Measurements from ENCODE around the gene DOCK3.

Gene DOCK3

GRCh38 chr3:50674349-50675178 lies at the start of gene DOCK3:
Gene DOCK3, plus strand, starts transcription at chr3:50674927. Its CDS starts 337 bp downstream, at chr3:50675264.
- Histone ChIP-seq H3K27ac (no peak within 1 kb of the TSS), H3K9me3 (no peaks in the 10 kb centered on the region), H3K4me1 (peaks cover 0 to 14% (median 9%) of the 10 kb centered on the region in 4 donors), H3K4me3 (peak within 1 kb of the TSS; percentile 53 to 62), H3K36me3 (no peaks in the 10 kb centered on the region), H3K27me3 (peaks cover 0 to 31% of the 10 kb centered on the region in 2 donors)
- TF ChIP-seq CTCF (IDR thresholded peaks at IDR 0.05) = no peak
- peak; percentile 42 to 74 for DNase-seq
- intact Hi-C loops (cut with DNase I; ENCODE audit: low total_unique reads) = loop anchor here (10.0 kb wide), 1 partner anchor 700 kb away; no protein-coding TSS in a partner anchor

GRCh38 chr3:50625231-50626182 lies 49.2 kb upstream of the DOCK3 start:
- intact Hi-C loops (cut with DNase I; ENCODE audit: low total_unique reads) = no loop called here
- Histone ChIP-seq H3K4me3 (no peak overlapping the region), H3K27ac (no peak overlapping the region), H3K9me3 (no peaks in the 10 kb centered on the region), H3K27me3 (no peaks in the 10 kb centered on the region), H3K4me1 (peaks cover 0 to 24% (median 4%) of the 10 kb centered on the region in 4 donors), H3K36me3 (peaks cover 0 to 7% (median 0%) of the 10 kb centered on the region in 3 donors)
- DNase-seq = no peak
- TF ChIP-seq CTCF (IDR thresholded peaks at IDR 0.05) = no peak

- Histone ChIP-seq H3K9me3 (no peaks in the 10 kb centered on the region), H3K27ac (no peak overlapping the region), H3K4me1 (peaks cover 0 to 24% (median 5%) of the 10 kb centered on the region in 4 donors), H3K27me3 (no peaks in the 10 kb centered on the region), H3K36me3 (peaks cover 0 to 7% (median 0%) of the 10 kb centered on the region in 3 donors), H3K4me3 (no peak overlapping the region)
- no peak for TF ChIP-seq CTCF (IDR thresholded peaks at IDR 0.05)
- intact Hi-C loops (cut with DNase I; ENCODE audit: low total_unique reads) = no loop called here
- no peak for DNase-seq
Measured at GRCh38 chr3:50626401-50626800, 48.3 kb upstream of the DOCK3 start.

- no peak overlapping the region for H3K4me3 ChIP-seq
- no peaks in the 10 kb centered on the region for H3K27me3 ChIP-seq
- H3K36me3 ChIP-seq = peaks cover 0 to 6% (median 0%) of the 10 kb centered on the region in 3 donors
- DNase-seq = no peak
- no peaks in the 10 kb centered on the region for H3K9me3 ChIP-seq
- H3K4me1 ChIP-seq = peaks cover 0 to 24% (median 9%) of the 10 kb centered on the region in 4 donors
- H3K27ac ChIP-seq = no peak overlapping the region
- intact Hi-C loops (cut with DNase I; ENCODE audit: low total_unique reads) = no loop called here
- TF ChIP-seq CTCF (IDR thresholded peaks at IDR 0.05) = no peak
Measured at GRCh38 chr3:50627407-50628051, 47.2 kb upstream of the DOCK3 start.

- Histone ChIP-seq H3K9me3 (no peaks in the 10 kb centered on the region), H3K36me3 (no peaks in the 10 kb centered on the region), H3K27ac (no peak overlapping the region), H3K4me3 (no peak overlapping the region), H3K27me3 (no peaks in the 10 kb centered on the region), H3K4me1 (peaks cover 0 to 22% (median 10%) of the 10 kb centered on the region in 4 donors)
- intact Hi-C loops (cut with DNase I; ENCODE audit: low total_unique reads) = no loop called here
- TF ChIP-seq CTCF (IDR thresholded peaks at IDR 0.05) = no peak
- no peak for DNase-seq
Measured at GRCh38 chr3:50628601-50629000, 46.1 kb upstream of the DOCK3 start.

Measured in tibial artery (tissue), 4 donors.